Measurements from ENCODE around the gene ANAPC4.
"Not testable (repeated sequence)": the region's sequence is repeated elsewhere in the genome, so short reads cannot be mapped to it uniquely, and the experiment has no call there.

The ANAPC4 gene

GRCh38 chr4:25376754-25377571, at the start of gene ANAPC4:
Gene ANAPC4 (plus strand): TSS chr4:25377263. CDS start chr4:25377428, 165 bp downstream.
- DNase-seq (ENCODE audit: low spot score), result peak; percentile 91

GRCh38 chr4:25328463-25328862, 48.6 kb upstream of the ANAPC4 start:
- not testable (repeated sequence) for DNase-seq (ENCODE audit: low spot score)

GRCh38 chr4:25330335-25330734, 46.7 kb upstream of the ANAPC4 start:
- no peak for DNase-seq (ENCODE audit: low spot score)

GRCh38 chr4:25330905-25331808, 45.9 kb upstream of the ANAPC4 start:
- DNase-seq (ENCODE audit: low spot score), result no peak

- DNase-seq (ENCODE audit: low spot score), result no peak
These were observed 33.4 kb upstream of the ANAPC4 start for GRCh38 chr4:25343671-25344070.

- no peak for DNase-seq (ENCODE audit: low spot score)
These were observed 31.3 kb upstream of the ANAPC4 start for GRCh38 chr4:25345744-25346143.

- DNase-seq (ENCODE audit: low spot score), result no peak
These were observed 30.1 kb upstream of the ANAPC4 start for GRCh38 chr4:25346913-25347312.

- no peak for DNase-seq (ENCODE audit: low spot score)
These were observed 29.6 kb upstream of the ANAPC4 start for GRCh38 chr4:25347473-25347872.

GRCh38 chr4:25347971-25348370, 29.1 kb upstream of the ANAPC4 start:
- DNase-seq (ENCODE audit: low spot score), result no peak

- DNase-seq (ENCODE audit: low spot score), result no peak
These were observed 26.5 kb upstream of the ANAPC4 start for GRCh38 chr4:25350561-25350960.

GRCh38 chr4:25351777-25352416, 25.2 kb upstream of the ANAPC4 start:
- DNase-seq (ENCODE audit: low spot score), result no peak

GRCh38 chr4:25356068-25356467, 21.0 kb upstream of the ANAPC4 start:
- DNase-seq (ENCODE audit: low spot score), result no peak

- no peak for DNase-seq (ENCODE audit: low spot score)
These were observed 18.4 kb upstream of the ANAPC4 start for GRCh38 chr4:25358515-25359275.

- DNase-seq (ENCODE audit: low spot score), result no peak
These were observed 15.8 kb upstream of the ANAPC4 start for GRCh38 chr4:25361253-25361652.

GRCh38 chr4:25367004-25367621, 9.9 kb upstream of the ANAPC4 start:
- no peak for DNase-seq (ENCODE audit: low spot score)

- DNase-seq (ENCODE audit: low spot score), result no peak
These were observed 9.2 kb upstream of the ANAPC4 start for GRCh38 chr4:25367877-25368276.

GRCh38 chr4:25368315-25368714, 8.7 kb upstream of the ANAPC4 start:
- no peak for DNase-seq (ENCODE audit: low spot score)

GRCh38 chr4:25370242-25370641, 6.8 kb upstream of the ANAPC4 start:
- no peak for DNase-seq (ENCODE audit: low spot score)

- DNase-seq (ENCODE audit: low spot score), result not testable (repeated sequence)
These were observed 4.5 kb upstream of the ANAPC4 start for GRCh38 chr4:25372549-25372948.

- DNase-seq (ENCODE audit: low spot score), result no peak
These were observed 741 bp downstream of the ANAPC4 start for GRCh38 chr4:25377572-25378436.

- no peak for DNase-seq (ENCODE audit: low spot score)
These were observed 1.3 kb downstream of the ANAPC4 start for GRCh38 chr4:25378437-25378743.
